Cardiac septum (tissue), 1 donor: ENCODE results near the gene ZNF780B. TPM values are rescaled to one million over a fixed set of nuclear protein-coding genes. Genes with fewer than 3 reads are reported as not detected.
A peak's percentile ranks its signal among the peaks of the same experiment; 100 is the strongest.
"Not testable (repeated sequence)": the region's sequence is repeated elsewhere in the genome, so short reads cannot be mapped to it uniquely, and the experiment has no call there.

Source experiments
- DNase-seq: peaks from one replicate; pipeline ENCODE4 v3.0.0-alpha.2; 2020; ENCODE audit warnings: low spot score
- intact Hi-C: fragments of 100-400 bp; cut with DNase I; formaldehyde crosslinking; loops from one replicate; pipeline ENCODE4 v1.14.0; 2022
- total RNA-seq: library from RNA; stranded (reverse); fragmentation: NEBNext Ultra II Directional; extraction: Animal tissue kit (Norgen Biotek cat#: 25700); gene quantifications from one replicate; pipeline ENCODE4 v1.2.1, GENCODE V29; 2021
- donor health status: DM: no; HTN: no; CAD: no.

The ZNF780B gene
- total RNA-seq, 1 donor from 2014 or later = 23.9 TPM

- no peak for DNase-seq
- intact Hi-C loops = no loop called here
These were observed 1.4 kb downstream of the ZNF780B start for GRCh38 chr19:40054632-40055031.

GRCh38 chr19:40053491-40053890 is 2.5 kb downstream of the ZNF780B start:
- intact Hi-C loops = no loop called here
- no peak for DNase-seq

- intact Hi-C loops, DNase-seq: not testable (repeated sequence)
These were observed 14.3 kb downstream of the ZNF780B start for GRCh38 chr19:40041718-40042117.

GRCh38 chr19:40038047-40038446 is 18.0 kb downstream of the ZNF780B start:
- intact Hi-C loops, DNase-seq: not testable (repeated sequence)

- no peak for DNase-seq
- intact Hi-C loops = no loop called here
These were observed 20.0 kb downstream of the ZNF780B start for GRCh38 chr19:40035996-40036395.

- intact Hi-C loops = no loop called here
These were observed 22.0 kb downstream of the ZNF780B start for GRCh38 chr19:40033989-40034560.

GRCh38 chr19:40026597-40026970 is 29.4 kb downstream of the ZNF780B start:
- intact Hi-C loops = no loop called here

More at GRCh38 chr19:40033989-40034560, 22.0 kb downstream of the ZNF780B start:
- DNase-seq = no peak

GRCh38 chr19:40025938-40026596 is 30.0 kb downstream of the ZNF780B start:
- DNase-seq = no peak
- intact Hi-C loops = no loop called here

More at GRCh38 chr19:40026597-40026970, 29.4 kb downstream of the ZNF780B start:
- no peak for DNase-seq

- intact Hi-C loops = no loop called here
- DNase-seq = no peak
These were observed 32.1 kb downstream of the ZNF780B start for GRCh38 chr19:40023969-40024368.

- no peak for DNase-seq
- intact Hi-C loops = no loop called here
These were observed 42.0 kb downstream of the ZNF780B start for GRCh38 chr19:40013991-40014390.

- intact Hi-C loops = no loop called here
- DNase-seq = no peak
These were observed 46.4 kb downstream of the ZNF780B start for GRCh38 chr19:40009674-40010073.

- DNase-seq = no peak
These were observed 49.7 kb downstream of the ZNF780B start for GRCh38 chr19:40006273-40006691.

GRCh38 chr19:40005691-40006272 is 50.2 kb downstream of the ZNF780B start:
- intact Hi-C loops = no loop called here
- no peak for DNase-seq

More at GRCh38 chr19:40006273-40006691, 49.7 kb downstream of the ZNF780B start:
- intact Hi-C loops = no loop called here

- no peak for DNase-seq
- intact Hi-C loops = no loop called here
These were observed 57.5 kb downstream of the ZNF780B start for GRCh38 chr19:39998501-39998900.

GRCh38 chr19:39997638-39998216 is 58.3 kb downstream of the ZNF780B start:
- intact Hi-C loops = no loop called here
- DNase-seq = no peak

- DNase-seq = peak; percentile 96
- intact Hi-C loops = loop anchor here (1.0 kb wide), 1 partner anchor 26 kb away; the partner anchor contains the start of gene PSMC4
These were observed 59.0 kb downstream of the ZNF780B start, which contains the start of gene ZNF546 for GRCh38 chr19:39996811-39997637. ZNF546 (plus strand) TSS chr19:39997060; CDS start chr19:39998327, 1,267 bp downstream.

- DNase-seq = no peak
- intact Hi-C loops = loop anchor here (1.0 kb wide), 1 partner anchor 25 kb away; the partner anchor contains the start of gene PSMC4
These were observed 59.7 kb downstream of the ZNF780B start for GRCh38 chr19:39996218-39996810.

- DNase-seq = no peak
- intact Hi-C loops = loop anchor here (1.0 kb wide), 1 partner anchor 24 kb away; the partner anchor contains the start of gene PSMC4
These were observed 60.2 kb downstream of the ZNF780B start for GRCh38 chr19:39995794-39996193.

- intact Hi-C loops = no loop called here
- no peak for DNase-seq
These were observed 61.7 kb downstream of the ZNF780B start for GRCh38 chr19:39994361-39994760.
